Right lobe of liver (tissue), 4 donors: ENCODE data around the gene OR6B1.

Source experiments
- CTCF ChIP-seq, 4 donors: fragments of 200-600 bp in 3 of 4; fragments of 450-650 bp in 1 of 4; IDR thresholded peaks; one replicate each; pipeline versions ENCODE4 v1.5.1 to v1.8.0; 2016 to 2022; ENCODE audit warnings: antibody characterized with exemption in 4 of 4, mild to moderate bottlenecking in 2 of 4
- POLR2A ChIP-seq: fragments of 450-650 bp; IDR thresholded peaks from one replicate; pipeline ENCODE4 v1.6.1; 2017; ENCODE audit warnings: antibody characterized with exemption, mild to moderate bottlenecking
- donor health status: DM: no; HTN: no; CAD: no.
- donor health status: DM: no; HTN: no; CAD: no.
- donor health status: DM: no; HTN: yes; CAD: no.

GRCh38 chr7:144035385-144035784 is 35.3 kb downstream of the OR6B1 start:
- TF ChIP-seq CTCF (IDR thresholded peaks at IDR 0.05) (no peak), POLR2A (no peak)
